Heart left ventricle (tissue), 16 donors: ENCODE data around the gene PACSIN1. TPM values are rescaled to one million over a fixed set of nuclear protein-coding genes. Genes with fewer than 3 reads are reported as not detected.

Experiments used
- ATAC-seq, 4 donors: fragments of 200-7000 bp; cut with Tn5 transposase; one replicate each; pipeline ENCODE4 v1.9.1; 2020 to 2022; ENCODE audit warnings: moderate library complexity in 4 of 4, mild to moderate bottlenecking in 3 of 4, moderate number of reproducible peaks in 1 of 4
- DNase-seq, 5 donors: peaks; one replicate each; pipeline ENCODE4 v3.0.0-alpha.2; 2020
- H3K27ac ChIP-seq, 12 donors: fragments of 200-600 bp; sonication (generic) in 4 of 12; one replicate each; pipeline versions ENCODE4 v1.5.0 to v1.8.0; 2016 to 2022; ENCODE audit warnings: mild to moderate bottlenecking in 2 of 12
- H3K27me3 ChIP-seq, 9 donors: fragments of 200-600 bp; sonication (generic) in 2 of 9; one replicate each; pipeline versions ENCODE4 v1.5.1 to v1.8.0; 2016 to 2022; ENCODE audit warnings: mild to moderate bottlenecking in 3 of 9
- H3K36me3 ChIP-seq, 9 donors: fragments of 200-600 bp; sonication (generic) in 2 of 9; one replicate each; pipeline versions ENCODE4 v1.5.0 to v1.8.0; 2018 to 2022; ENCODE audit warnings: mild to moderate bottlenecking in 2 of 9
- H3K4me1 ChIP-seq, 12 donors: fragments of 200-600 bp; sonication (generic) in 4 of 12; one replicate each; pipeline versions ENCODE4 v1.5.0 to v1.8.0; 2016 to 2022; ENCODE audit warnings: mild to moderate bottlenecking in 3 of 12
- H3K4me3 ChIP-seq, 12 donors: fragments of 200-600 bp; sonication (generic) in 4 of 12; one replicate each; pipeline versions ENCODE4 v1.5.0 to v1.8.0; 2017 to 2022; ENCODE audit warnings: mild to moderate bottlenecking in 9 of 12, moderate library complexity in 4 of 12
- H3K9me3 ChIP-seq, 12 donors: fragments of 200-600 bp; sonication (generic) in 4 of 12; one replicate each; pipeline versions ENCODE4 v1.5.0 to v1.8.0; 2016 to 2022; ENCODE audit warnings: mild to moderate bottlenecking in 1 of 12
- POLR2A ChIP-seq, 2 donors: fragments of 450-650 bp; IDR thresholded peaks; one replicate each; pipeline ENCODE4 v1.6.1; 2017; ENCODE audit warnings: antibody characterized with exemption in 2 of 2, mild to moderate bottlenecking in 2 of 2, moderate library complexity in 2 of 2
- WGBS, 4 donors: extraction: QIAGEN DNeasy Blood & Tissue Kit in 2 of 4; methylation state at CpG; one replicate each; pipeline versions ENCODE4 v1.1.5 to v1.1.7; 2013 to 2018; 5-methylcytosine and 5-hydroxymethylcytosine counted together
- intact Hi-C, 10 donors: fragments of 100-400 bp; cut with DNase I; formaldehyde crosslinking; loops; one replicate each; pipeline versions ENCODE4 v1.11.1 to v1.14.2; 2022
- polyA plus RNA-seq, 2 donors: library from polyadenylated mRNA; stranded (reverse); fragments of 200-250 nt; gene quantifications; one replicate each; pipeline ENCODE4 v1.2.3, GENCODE V29; 2013
- total RNA-seq, 9 donors: library from RNA; depleted of rRNA in 2 of 9; stranded (reverse); fragments of >200 nt in 2 of 9; fragmentation: NEBNext Ultra II Directional in 3 of 9; extraction: Animal tissue kit (Norgen Biotek cat#: 25700) in 3 of 9; gene quantifications; one replicate each; pipeline versions ENCODE4 v1.1.0 to v1.2.4, GENCODE V29; 2016 to 2023
- TF ChIP-seq, protein P1 (sequence below), 12 donors: fragments of 200-600 bp; sonication (generic) in 4 of 12; IDR thresholded peaks; one replicate each; pipeline versions ENCODE4 v1.5.0 to v1.8.0; 2018 to 2022; ENCODE audit warnings: antibody characterized with exemption in 12 of 12, mild to moderate bottlenecking in 5 of 12
- donor health status: ischemic (EF 13 %, LVEDD 7.1; RV severe dilation, severe dysfunction).
- donor health status: healthy with polysubstance abuse.
- donor health status: DM: no; HTN: yes; CAD: no.
- donor health status: DM: no; HTN: no; CAD: no.
- donor health status: ischemic (EF 25% LVEDD 6.9; RV normal size, moderate dysfunction).
- donor health status: ischemic (EF 25% LVEDD 5.7; RV mildly dilated, moderate dysfunction).
- donor health status: healthy.
- donor health status: DM: yes; HTN: yes; CAD: no.
- donor health status: ischemic (EF 35%, LVEDD 5.7; RV mildly dilated, moderate dysfunction).
- donor health status: nonischemic (EF 11% LVEDD 7.7; RV severe dilation, severe dysfunction).
- donor health status: DM: yes; HTN: yes; CAD: no.
- donor health status: PGD.
- donor health status: ischemic (EF 29% LVEDD 5.4; RV normal size, mild dysfunction).
- donor health status: nonischemic (EF 23%, LVEDD 6.1; RV moderate dilation, normal function).

Gene PACSIN1
- total and polyA plus RNA-seq, 11 donors = 1.6 to 12.7 (median 6.0) TPM

DNA sequence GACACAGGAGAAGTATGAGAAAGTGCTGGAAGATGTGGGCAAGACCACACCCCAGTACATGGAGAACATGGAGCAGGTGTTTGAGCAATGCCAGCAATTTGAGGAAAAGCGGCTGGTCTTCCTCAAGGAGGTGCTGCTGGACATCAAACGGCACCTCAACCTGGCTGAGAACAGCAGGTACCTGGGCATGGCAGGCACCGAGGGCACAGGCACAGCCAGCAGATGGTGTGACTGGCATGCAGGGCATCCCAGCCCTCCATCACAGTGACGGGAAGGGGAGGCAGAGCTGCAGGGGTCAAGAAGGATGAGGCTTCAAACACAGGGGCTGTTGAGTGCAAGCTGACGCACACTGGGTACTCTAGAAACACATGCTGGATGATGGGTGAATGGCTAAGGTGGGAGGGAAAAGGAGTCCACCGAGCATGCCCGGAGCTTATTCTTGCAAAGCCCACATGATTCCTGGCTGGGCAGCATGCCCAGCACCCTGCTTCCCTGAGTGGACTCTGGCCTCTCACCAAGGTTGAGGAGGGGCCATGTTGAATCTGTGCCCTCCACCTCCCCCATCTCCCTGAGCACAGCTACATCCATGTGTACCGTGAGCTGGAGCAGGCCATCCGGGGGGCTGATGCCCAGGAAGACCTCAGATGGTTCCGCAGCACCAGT is 63.9 kb downstream of the PACSIN1 start:
- ATAC-seq (peak in 2 of 4 donors; percentile 1 to 34), DNase-seq (peak in 4 of 5 donors; percentile 34 to 73 (median 48))
- 45 to 61% (median 51%) methylated on average over 6 to 10 of the region's 10 CpGs for WGBS, 4 donors
- H3K27ac ChIP-seq = no peak overlapping the region
- no peaks in the 10 kb centered on the region for H3K27me3 ChIP-seq
- H3K4me1 ChIP-seq = peaks cover 0 to 18% (median 8%) of the 10 kb centered on the region in 12 donors
- H3K36me3 ChIP-seq = no peaks in the 10 kb centered on the region
- TF ChIP-seq, protein P1, sequence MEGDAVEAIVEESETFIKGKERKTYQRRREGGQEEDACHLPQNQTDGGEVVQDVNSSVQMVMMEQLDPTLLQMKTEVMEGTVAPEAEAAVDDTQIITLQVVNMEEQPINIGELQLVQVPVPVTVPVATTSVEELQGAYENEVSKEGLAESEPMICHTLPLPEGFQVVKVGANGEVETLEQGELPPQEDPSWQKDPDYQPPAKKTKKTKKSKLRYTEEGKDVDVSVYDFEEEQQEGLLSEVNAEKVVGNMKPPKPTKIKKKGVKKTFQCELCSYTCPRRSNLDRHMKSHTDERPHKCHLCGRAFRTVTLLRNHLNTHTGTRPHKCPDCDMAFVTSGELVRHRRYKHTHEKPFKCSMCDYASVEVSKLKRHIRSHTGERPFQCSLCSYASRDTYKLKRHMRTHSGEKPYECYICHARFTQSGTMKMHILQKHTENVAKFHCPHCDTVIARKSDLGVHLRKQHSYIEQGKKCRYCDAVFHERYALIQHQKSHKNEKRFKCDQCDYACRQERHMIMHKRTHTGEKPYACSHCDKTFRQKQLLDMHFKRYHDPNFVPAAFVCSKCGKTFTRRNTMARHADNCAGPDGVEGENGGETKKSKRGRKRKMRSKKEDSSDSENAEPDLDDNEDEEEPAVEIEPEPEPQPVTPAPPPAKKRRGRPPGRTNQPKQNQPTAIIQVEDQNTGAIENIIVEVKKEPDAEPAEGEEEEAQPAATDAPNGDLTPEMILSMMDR (IDR thresholded peaks at IDR 0.05) = no peak
- no peak for TF ChIP-seq POLR2A (IDR thresholded peaks at IDR 0.05)
- H3K4me3 ChIP-seq = no peak overlapping the region
- no peaks in the 10 kb centered on the region for H3K9me3 ChIP-seq
- intact Hi-C loops = loop anchor here in 7 of 10 donors (5.0 to 10.0 kb wide), 4 partner anchors 78 to 613 kb away; partner anchors contain the start of genes ILRUN (in 1 of the 7) and TCP11 (in 1 of the 7)

DNA sequence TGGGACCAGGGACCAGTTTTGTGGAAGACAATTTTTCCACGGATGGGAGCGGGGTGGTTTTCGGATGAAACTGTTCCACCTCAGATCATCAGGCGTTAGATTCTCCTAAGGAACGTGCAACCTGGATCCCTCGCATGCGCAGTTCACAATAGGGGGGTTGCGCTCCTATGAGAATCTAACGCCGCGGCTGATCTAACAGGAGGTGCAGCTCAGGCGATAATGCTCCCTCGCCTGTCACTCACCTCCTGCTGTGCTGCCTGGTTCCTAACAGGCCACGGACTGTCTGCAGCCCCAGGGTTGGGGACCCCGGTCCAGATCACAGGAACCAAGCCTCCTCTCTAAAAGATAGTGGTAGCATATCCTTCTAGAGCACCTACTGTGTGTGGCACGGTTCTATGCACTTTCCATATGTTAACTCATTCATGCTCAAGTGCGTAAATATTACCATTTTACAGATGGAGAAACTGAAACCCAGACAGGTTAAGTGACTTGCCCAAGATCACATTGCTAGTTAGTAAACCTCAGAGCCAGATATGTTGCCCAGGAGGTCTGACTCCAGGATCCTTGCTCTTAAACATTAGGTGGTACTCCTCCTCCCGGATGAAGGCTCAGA is 65.0 kb downstream of the PACSIN1 start:
- H3K4me3 ChIP-seq = peak overlapping the region in 2 of 12 donors; percentile 28 to 44
- WGBS, 4 donors = 90 to 94% (median 91%) methylated on average over 17 to 18 of the region's 18 CpGs
- peaks cover 0 to 18% (median 8%) of the 10 kb centered on the region in 12 donors for H3K4me1 ChIP-seq
- intact Hi-C loops = loop anchor here in 2 of 10 donors (5.0 kb wide), 1 partner anchor 76 kb away; no protein-coding TSS in a partner anchor
- no peaks in the 10 kb centered on the region for H3K36me3 ChIP-seq
- DNase-seq = peak in 2 of 5 donors; percentile 14 to 18
- no peak for TF ChIP-seq POLR2A (IDR thresholded peaks at IDR 0.05)
- TF ChIP-seq, protein P1 (IDR thresholded peaks at IDR 0.05) = no peak
- H3K27me3 ChIP-seq = no peaks in the 10 kb centered on the region
- ATAC-seq = no peak
- H3K27ac ChIP-seq = peak overlapping the region in 3 of 12 donors; percentile 42 to 61 (median 57)
- no peaks in the 10 kb centered on the region for H3K9me3 ChIP-seq

DNA sequence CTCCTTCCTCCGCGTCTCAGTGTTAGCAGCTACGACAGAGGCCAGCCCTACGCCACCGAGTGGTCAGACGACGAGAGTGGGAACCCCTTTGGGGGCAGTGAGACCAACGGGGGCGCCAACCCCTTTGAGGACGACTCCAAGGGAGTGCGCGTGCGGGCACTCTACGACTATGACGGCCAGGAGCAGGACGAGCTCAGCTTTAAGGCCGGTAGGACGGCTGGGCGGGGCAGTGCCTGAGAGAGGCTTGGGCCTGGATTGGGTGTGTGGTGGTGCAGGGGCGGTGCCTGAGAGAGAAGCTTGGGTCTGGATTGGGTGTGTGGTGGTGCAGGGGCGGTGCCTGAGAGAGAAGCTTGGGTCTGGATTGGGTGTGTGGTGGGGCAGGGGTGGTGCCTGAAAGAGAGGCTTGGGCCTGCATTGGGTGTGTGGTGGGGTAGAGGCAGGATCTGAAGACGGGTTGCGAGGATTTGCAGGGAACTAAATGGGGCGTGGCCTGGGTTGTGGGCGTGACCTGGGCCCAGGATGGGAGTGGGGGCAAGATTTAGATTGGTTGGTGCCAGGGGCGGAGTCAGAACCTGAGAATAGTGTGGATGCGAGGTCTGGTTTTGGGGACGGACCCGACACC is 65.8 kb downstream of the PACSIN1 start:
- intact Hi-C loops = loop anchor here in 2 of 10 donors (5.0 kb wide), 1 partner anchor 76 kb away; no protein-coding TSS in a partner anchor
- Histone ChIP-seq H3K4me3 (peak overlapping the region in 8 of 12 donors; percentile 18 to 49 (median 26)), H3K27me3 (no peaks in the 10 kb centered on the region), H3K4me1 (peaks cover 0 to 17% (median 4%) of the 10 kb centered on the region in 12 donors), H3K36me3 (no peaks in the 10 kb centered on the region), H3K9me3 (no peaks in the 10 kb centered on the region), H3K27ac (peak overlapping the region in 3 of 12 donors; percentile 42 to 61 (median 57))
- peak; percentile 15 to 44 for TF ChIP-seq POLR2A (IDR thresholded peaks at IDR 0.05)
- TF ChIP-seq, protein P1 (IDR thresholded peaks at IDR 0.05) = no peak
- ATAC-seq (peak; percentile 15 to 76 (median 65)), DNase-seq (peak; percentile 43 to 85 (median 74))
- 71 to 92% (median 79%) methylated on average over 25 to 29 of the region's 29 CpGs for WGBS, 4 donors
